Sigmoid colon (tissue), 4 donors: ENCODE data around the gene SEH1L.

Experiments used
- CTCF ChIP-seq, 4 experiments: fragments of 450-650 bp in 3 of 4; fragments of 200-600 bp in 1 of 4; IDR thresholded peaks; one replicate each; pipeline ENCODE4 v1.5.1; 2016 to 2019; ENCODE audit warnings: antibody characterized with exemption in 4 of 4, mild to moderate bottlenecking in 3 of 4, moderate library complexity in 2 of 4
- POLR2AphosphoS5 ChIP-seq, 4 donors: sonication (generic); formaldehyde crosslinking; IDR thresholded peaks; one replicate each; pipeline ENCODE4 v1.6.1; 2017; ENCODE audit warnings: antibody characterized with exemption in 4 of 4

- TF ChIP-seq POLR2AphosphoS5 (IDR thresholded peaks at IDR 0.05) (no peak), CTCF (IDR thresholded peaks at IDR 0.05) (no peak)
Measured at GRCh38 chr18:12922266-12922665, 25.5 kb upstream of the SEH1L start.
